Measurements from ENCODE around the gene IFNGR2.

DNA sequence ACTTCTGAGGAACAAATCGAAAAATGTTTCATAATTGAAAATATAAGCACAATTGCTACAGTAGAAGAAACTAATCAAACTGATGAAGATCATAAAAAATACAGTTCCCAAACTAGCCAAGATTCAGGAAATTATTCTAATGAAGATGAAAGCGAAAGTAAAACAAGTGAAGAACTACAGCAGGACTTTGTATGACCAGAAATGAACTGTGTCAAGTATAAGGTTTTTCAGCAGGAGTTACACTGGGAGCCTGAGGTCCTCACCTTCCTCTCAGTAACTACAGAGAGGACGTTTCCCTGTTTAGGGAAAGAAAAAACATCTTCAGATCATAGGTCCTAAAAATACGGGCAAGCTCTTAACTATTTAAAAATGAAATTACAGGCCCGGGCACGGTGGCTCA lies 47.9 kb upstream of the IFNGR2 start:
- TF ChIP-seq, protein P1, sequence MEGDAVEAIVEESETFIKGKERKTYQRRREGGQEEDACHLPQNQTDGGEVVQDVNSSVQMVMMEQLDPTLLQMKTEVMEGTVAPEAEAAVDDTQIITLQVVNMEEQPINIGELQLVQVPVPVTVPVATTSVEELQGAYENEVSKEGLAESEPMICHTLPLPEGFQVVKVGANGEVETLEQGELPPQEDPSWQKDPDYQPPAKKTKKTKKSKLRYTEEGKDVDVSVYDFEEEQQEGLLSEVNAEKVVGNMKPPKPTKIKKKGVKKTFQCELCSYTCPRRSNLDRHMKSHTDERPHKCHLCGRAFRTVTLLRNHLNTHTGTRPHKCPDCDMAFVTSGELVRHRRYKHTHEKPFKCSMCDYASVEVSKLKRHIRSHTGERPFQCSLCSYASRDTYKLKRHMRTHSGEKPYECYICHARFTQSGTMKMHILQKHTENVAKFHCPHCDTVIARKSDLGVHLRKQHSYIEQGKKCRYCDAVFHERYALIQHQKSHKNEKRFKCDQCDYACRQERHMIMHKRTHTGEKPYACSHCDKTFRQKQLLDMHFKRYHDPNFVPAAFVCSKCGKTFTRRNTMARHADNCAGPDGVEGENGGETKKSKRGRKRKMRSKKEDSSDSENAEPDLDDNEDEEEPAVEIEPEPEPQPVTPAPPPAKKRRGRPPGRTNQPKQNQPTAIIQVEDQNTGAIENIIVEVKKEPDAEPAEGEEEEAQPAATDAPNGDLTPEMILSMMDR (conservative IDR thresholded peaks at IDR 0.05; ENCODE audit: low read depth in 2 of 2), result no peak
- TF ChIP-seq POLR2AphosphoS5 (IDR thresholded peaks at IDR 0.05; ENCODE audit: low read depth) (no peak), EZH2 (IDR thresholded peaks at IDR 0.05; ENCODE audit: low read depth, unreplicated experiment) (no peak)
